CD4-positive, alpha-beta T cell (primary cell): ENCODE results near the gene DCT. TPM values are rescaled to one million over a fixed set of nuclear protein-coding genes. Genes with fewer than 3 reads are reported as not detected.
"Not testable (repeated sequence)": the region's sequence is repeated elsewhere in the genome, so short reads cannot be mapped to it uniquely, and the experiment has no call there.

Experiments
- ATAC-seq: fragments of 200-7000 bp; cut with Tn5 transposase; one replicate; pipeline ENCODE4 v1.10.0; 2022; ENCODE audit warnings: mild to moderate bottlenecking; ENCODE audit not compliant: poor library complexity
- CTCF ChIA-PET: fragments of 350-600 bp; sonication (Branson Sonifier 250); formaldehyde crosslinking; loops from one replicate; lab custom pipeline; 2021; ENCODE audit warnings: antibody characterized with exemption, inconsistent platforms; lab: Charles Lee
- POLR2A ChIA-PET: fragments of 350-600 bp; sonication (Branson Sonifier 250); formaldehyde crosslinking; loops from one replicate; lab custom pipeline; 2021; ENCODE audit warnings: antibody characterized with exemption, inconsistent platforms; lab: Charles Lee
- DNase-seq, 14 experiments: peaks; one replicate each; pipeline ENCODE4 v3.0.0-alpha.2; 2013 to 2020; ENCODE audit warnings: mixed read lengths in 2 of 14
- H3K27ac ChIP-seq, 2 donors: one replicate each; pipeline versions ENCODE4 v1.5.1 to v1.7.0; 2013; ENCODE audit warnings: low read length in 2 of 2, low read depth in 1 of 2, mild to moderate bottlenecking in 1 of 2
- H3K27me3 ChIP-seq, 2 experiments: 1 replicate in 1 of 2; 2 replicates in 1 of 2; pipeline versions ENCODE4 v1.6.1 to v1.7.0; 2013; ENCODE audit warnings: low read length in 2 of 2, control low read depth in 1 of 2, mild to moderate bottlenecking in 1 of 2, moderate library complexity in 1 of 2; ENCODE audit not compliant: insufficient read depth in 2 of 2, control insufficient read depth in 1 of 2
- H3K36me3 ChIP-seq: one replicate; pipeline ENCODE4 v1.6.1; 2013; ENCODE audit warnings: low read length, control low read depth; ENCODE audit not compliant: insufficient read depth
- H3K4me1 ChIP-seq: one replicate; pipeline ENCODE4 v1.6.1; 2013; ENCODE audit warnings: low read length, control low read depth; ENCODE audit not compliant: insufficient read depth
- H3K4me3 ChIP-seq: one replicate; pipeline ENCODE4 v1.5.1; 2013; ENCODE audit warnings: mild to moderate bottlenecking, low read length, moderate library complexity
- H3K9me3 ChIP-seq, 2 experiments: 1 replicate in 1 of 2; 2 replicates in 1 of 2; pipeline versions ENCODE4 v1.6.1 to v1.7.0; 2013; ENCODE audit warnings: low read length in 2 of 2, mild to moderate bottlenecking in 2 of 2, control low read depth in 1 of 2, moderate library complexity in 1 of 2; ENCODE audit not compliant: control insufficient read depth in 1 of 2, insufficient read depth in 1 of 2
- H3K27ac Mint-ChIP-seq: one replicate; pipeline ENCODE4 v1.8.0; 2020; ENCODE audit warnings: mixed read lengths
- H3K27me3 Mint-ChIP-seq: one replicate; pipeline ENCODE4 v1.8.0; 2021; ENCODE audit warnings: mixed read lengths
- H3K36me3 Mint-ChIP-seq: one replicate; pipeline ENCODE4 v1.8.0; 2021; ENCODE audit warnings: low read depth, mixed read lengths
- H3K4me1 Mint-ChIP-seq: one replicate; pipeline ENCODE4 v1.8.0; 2021; ENCODE audit warnings: low read depth, mixed read lengths
- H3K4me3 Mint-ChIP-seq: one replicate; pipeline ENCODE4 v1.8.0; 2020; ENCODE audit warnings: mild to moderate bottlenecking, mixed read lengths
- H3K9me3 Mint-ChIP-seq: one replicate; pipeline ENCODE4 v1.8.0; 2020; ENCODE audit warnings: mixed read lengths
- intact Hi-C, 2 experiments: fragments of 100-400 bp; cut with DNase I in 1 of 2; cut with micrococcal nuclease in 1 of 2; formaldehyde crosslinking; loops; one replicate each; pipeline versions ENCODE4 v1.15.1 to v1.9.0; 2023 to 2025; cut with DNase I, micrococcal nuclease
- total RNA-seq, 174 experiments: library from RNA in 2 of 174; stranded (reverse) in 2 of 174; gene quantifications; one replicate each; pipeline ENCODE4 v1.2.3 and lab custom pipeline; 2021 to 2026
- TF ChIP-seq, protein P1 (sequence below): fragments of 200-600 bp; IDR thresholded peaks from one replicate; pipeline ENCODE4 v1.8.0; 2022; ENCODE audit warnings: antibody characterized with exemption, mild to moderate bottlenecking

The DCT gene
- total RNA-seq, 2 experiments from 2014 or later = 0.25 to 0.36 TPM

DNA sequence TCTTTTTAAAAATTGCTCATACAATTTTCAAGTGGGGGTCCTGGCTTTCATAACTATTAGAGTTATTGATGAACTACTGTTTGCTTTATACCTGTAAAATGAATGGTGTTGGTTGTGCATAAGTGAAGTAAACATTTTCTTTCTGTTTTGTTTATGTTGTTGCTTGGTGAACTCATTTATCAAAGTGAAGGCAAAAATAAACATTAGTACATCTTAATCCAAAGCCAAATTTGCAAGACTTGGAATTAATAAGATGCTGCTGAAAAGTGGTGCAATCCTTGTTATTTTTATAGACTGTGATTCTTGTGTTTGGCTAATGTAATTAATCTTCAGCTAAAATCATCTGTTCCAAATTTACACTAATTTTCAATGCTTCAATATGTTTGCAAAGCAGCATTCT, 24.4 kb upstream of the DCT start:
- Histone ChIP-seq H3K36me3 (no peaks in the 10 kb centered on the region), H3K27ac (no peak overlapping the region), H3K4me3 (no peak overlapping the region), H3K4me1 (peaks cover 3% of the 10 kb centered on the region), H3K27me3 (no peaks in the 10 kb centered on the region), H3K9me3 (no peaks in the 10 kb centered on the region)
- H3K36me3 Mint-ChIP-seq = no peaks in the 10 kb centered on the region
- TF ChIP-seq, protein P1, sequence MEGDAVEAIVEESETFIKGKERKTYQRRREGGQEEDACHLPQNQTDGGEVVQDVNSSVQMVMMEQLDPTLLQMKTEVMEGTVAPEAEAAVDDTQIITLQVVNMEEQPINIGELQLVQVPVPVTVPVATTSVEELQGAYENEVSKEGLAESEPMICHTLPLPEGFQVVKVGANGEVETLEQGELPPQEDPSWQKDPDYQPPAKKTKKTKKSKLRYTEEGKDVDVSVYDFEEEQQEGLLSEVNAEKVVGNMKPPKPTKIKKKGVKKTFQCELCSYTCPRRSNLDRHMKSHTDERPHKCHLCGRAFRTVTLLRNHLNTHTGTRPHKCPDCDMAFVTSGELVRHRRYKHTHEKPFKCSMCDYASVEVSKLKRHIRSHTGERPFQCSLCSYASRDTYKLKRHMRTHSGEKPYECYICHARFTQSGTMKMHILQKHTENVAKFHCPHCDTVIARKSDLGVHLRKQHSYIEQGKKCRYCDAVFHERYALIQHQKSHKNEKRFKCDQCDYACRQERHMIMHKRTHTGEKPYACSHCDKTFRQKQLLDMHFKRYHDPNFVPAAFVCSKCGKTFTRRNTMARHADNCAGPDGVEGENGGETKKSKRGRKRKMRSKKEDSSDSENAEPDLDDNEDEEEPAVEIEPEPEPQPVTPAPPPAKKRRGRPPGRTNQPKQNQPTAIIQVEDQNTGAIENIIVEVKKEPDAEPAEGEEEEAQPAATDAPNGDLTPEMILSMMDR = no peak
- H3K9me3 Mint-ChIP-seq = no peaks in the 10 kb centered on the region
- H3K27ac Mint-ChIP-seq = no peak overlapping the region
- ATAC-seq = no peak
- CTCF ChIA-PET = no interaction called here
- POLR2A ChIA-PET = no interaction called here
- DNase-seq = no peak
- intact Hi-C loops = no loop called here
- H3K27me3 Mint-ChIP-seq = peaks cover 9% of the 10 kb centered on the region
- peaks cover 22% of the 10 kb centered on the region for H3K4me1 Mint-ChIP-seq
- no peak overlapping the region for H3K4me3 Mint-ChIP-seq

DNA sequence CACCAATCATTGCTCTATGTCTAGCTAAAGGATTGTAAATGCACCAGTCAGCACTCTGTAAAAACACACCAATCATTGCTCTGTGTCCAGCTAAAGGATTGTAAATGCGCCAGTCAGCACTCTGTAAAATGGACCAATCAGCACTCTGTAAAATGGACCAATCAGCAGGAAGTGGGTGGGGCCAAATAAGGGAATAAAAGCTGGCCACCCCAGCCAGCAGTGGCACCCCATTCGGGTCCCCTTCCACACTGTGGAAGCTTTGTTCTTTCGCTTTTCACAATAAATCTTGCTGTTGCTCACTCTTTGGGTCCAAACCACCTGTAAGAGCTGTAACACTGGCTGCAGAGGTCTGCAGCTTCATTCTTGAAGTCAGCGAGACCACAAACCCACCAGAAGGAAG, 19.3 kb upstream of the DCT start:
- CTCF ChIA-PET = interaction anchor here (1.4 kb wide), 1 partner anchor 10 kb away, joined by 4 read pairs; no protein-coding TSS in a partner anchor
- intact Hi-C loops, H3K9me3 Mint-ChIP-seq, H3K27ac ChIP-seq, H3K9me3 ChIP-seq, ATAC-seq, H3K27me3 Mint-ChIP-seq, H3K4me3 ChIP-seq, H3K4me3 Mint-ChIP-seq, H3K4me1 ChIP-seq, POLR2A ChIA-PET, DNase-seq, H3K27ac Mint-ChIP-seq, H3K4me1 Mint-ChIP-seq, H3K36me3 Mint-ChIP-seq, H3K27me3 ChIP-seq, H3K36me3 ChIP-seq: not testable (repeated sequence)

DNA sequence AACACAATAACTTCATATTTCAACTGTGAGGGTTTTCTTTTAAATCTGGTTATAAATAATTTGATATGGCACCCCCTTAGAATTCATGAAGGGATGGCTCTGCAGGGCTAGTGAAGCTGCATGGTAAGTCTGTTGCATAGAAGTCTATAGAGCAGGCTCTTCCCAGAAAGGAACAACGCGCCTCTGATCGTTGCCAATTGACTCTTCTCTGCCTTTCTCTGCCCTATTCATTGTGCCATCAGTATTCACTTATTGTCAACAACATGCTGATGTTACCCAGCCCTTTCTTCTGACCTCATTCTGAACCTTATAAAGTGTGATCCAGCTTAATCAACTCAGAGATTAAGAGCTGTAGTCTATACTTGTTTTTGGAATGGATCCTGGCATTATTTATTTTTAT, 16.3 kb upstream of the DCT start:
- Histone ChIP-seq H3K4me1 (no peaks in the 10 kb centered on the region), H3K9me3 (no peaks in the 10 kb centered on the region), H3K4me3 (no peak overlapping the region), H3K27me3 (no peaks in the 10 kb centered on the region), H3K27ac (no peak overlapping the region), H3K36me3 (no peaks in the 10 kb centered on the region)
- TF ChIP-seq, protein P1 = no peak
- Mint-ChIP-seq H3K4me1 (no peaks in the 10 kb centered on the region), H3K4me3 (no peak overlapping the region), H3K36me3 (no peaks in the 10 kb centered on the region), H3K27ac (no peak overlapping the region), H3K27me3 (no peaks in the 10 kb centered on the region), H3K9me3 (peaks cover 4% of the 10 kb centered on the region)
- intact Hi-C loops = no loop called here
- no peak for DNase-seq
- CTCF ChIA-PET = no interaction called here
- POLR2A ChIA-PET = no interaction called here
- ATAC-seq = no peak

DNA sequence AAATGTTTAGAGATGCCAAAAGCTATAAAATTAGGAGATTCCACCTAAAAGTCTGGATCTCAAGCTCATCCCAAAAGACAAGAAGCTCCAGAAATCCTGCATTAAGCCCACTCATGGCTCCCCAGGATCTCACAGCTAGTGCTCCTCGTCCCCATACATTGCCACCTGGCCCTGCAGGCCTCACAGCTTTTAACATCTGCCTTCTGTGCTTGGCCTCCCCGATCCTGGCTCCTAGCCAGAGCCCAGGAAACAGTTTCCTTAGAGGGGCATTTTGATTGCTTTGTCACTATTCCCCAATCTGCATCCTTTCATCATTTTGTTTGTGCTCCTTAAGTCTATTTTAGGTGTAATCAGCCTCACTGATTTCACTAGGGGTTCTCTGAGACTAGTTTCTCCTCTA, 14.5 kb upstream of the DCT start:
- no peak for DNase-seq
- Mint-ChIP-seq H3K27ac (no peak overlapping the region), H3K27me3 (no peaks in the 10 kb centered on the region), H3K4me3 (no peak overlapping the region), H3K4me1 (no peaks in the 10 kb centered on the region), H3K9me3 (peaks cover 4% of the 10 kb centered on the region), H3K36me3 (no peaks in the 10 kb centered on the region)
- Histone ChIP-seq H3K9me3 (no peaks in the 10 kb centered on the region), H3K4me1 (no peaks in the 10 kb centered on the region), H3K4me3 (no peak overlapping the region), H3K36me3 (no peaks in the 10 kb centered on the region), H3K27ac (no peak overlapping the region), H3K27me3 (peaks cover 0 to 2% of the 10 kb centered on the region in 2 experiments)
- no peak for ATAC-seq
- ChIA-PET POLR2A (interaction anchor here (0.5 kb wide), 1 partner anchor 69 kb away, joined by 3 read pairs; no protein-coding TSS in a partner anchor), CTCF (no interaction called here)
- TF ChIP-seq, protein P1 = no peak
- intact Hi-C loops = no loop called here
